HG02884 (cell line): ENCODE results near the gene SHISAL1.
"Not testable (repeated sequence)": the region's sequence is repeated elsewhere in the genome, so short reads cannot be mapped to it uniquely, and the experiment has no call there.

Experiments used
- ATAC-seq: cut with Tn5 transposase; IDR thresholded peaks from one replicate; pipeline ENCODE4 v1.9.1; 2021; ENCODE audit warnings: mild to moderate bottlenecking, moderate library complexity; ENCODE audit not compliant: unreplicated experiment

SHISAL1 gene

DNA sequence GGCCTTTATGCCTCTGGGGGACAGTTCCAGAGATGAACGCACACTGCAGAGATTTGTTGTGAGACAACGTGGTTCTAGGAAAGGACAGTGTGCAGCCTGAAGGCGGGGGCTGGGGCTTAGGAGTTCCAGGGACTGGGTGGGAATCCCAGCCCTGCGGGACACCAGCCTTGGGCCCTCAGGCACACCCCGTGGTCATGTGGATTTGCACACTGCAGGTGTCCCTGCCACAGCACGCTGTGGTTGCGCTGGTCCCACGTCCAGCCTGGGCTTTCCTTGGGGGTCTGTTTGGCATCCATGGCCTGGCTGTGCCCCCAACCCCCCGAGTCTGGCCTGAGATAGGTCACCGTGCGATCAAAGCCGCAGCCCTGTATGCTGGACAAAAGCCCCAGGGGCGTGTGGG is 7.3 kb downstream of the SHISAL1 start:
- no peak for ATAC-seq

GRCh38 chr22:44304911-44305310 is 7.8 kb downstream of the SHISAL1 start:
- no peak for ATAC-seq

DNA sequence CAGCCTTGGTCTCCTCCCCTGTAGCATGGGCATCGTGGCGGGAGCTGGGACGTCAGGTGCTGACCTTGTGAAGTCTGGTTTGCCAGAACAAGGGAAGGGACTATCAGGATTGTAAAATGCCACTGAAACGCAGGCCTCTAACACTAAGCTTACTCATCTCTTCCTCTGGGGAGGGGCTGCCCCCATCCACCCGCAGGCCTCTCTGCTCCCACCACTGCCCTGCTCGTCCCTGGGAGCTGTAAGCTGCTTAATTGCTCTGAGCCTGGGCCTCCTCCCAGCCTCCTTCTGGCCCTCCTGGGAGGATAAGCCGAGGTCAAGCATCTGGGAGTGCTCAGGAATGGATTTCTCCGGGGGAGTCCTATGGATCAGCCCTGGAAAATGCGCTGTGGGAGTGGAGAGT is 8.4 kb downstream of the SHISAL1 start:
- no peak for ATAC-seq

DNA sequence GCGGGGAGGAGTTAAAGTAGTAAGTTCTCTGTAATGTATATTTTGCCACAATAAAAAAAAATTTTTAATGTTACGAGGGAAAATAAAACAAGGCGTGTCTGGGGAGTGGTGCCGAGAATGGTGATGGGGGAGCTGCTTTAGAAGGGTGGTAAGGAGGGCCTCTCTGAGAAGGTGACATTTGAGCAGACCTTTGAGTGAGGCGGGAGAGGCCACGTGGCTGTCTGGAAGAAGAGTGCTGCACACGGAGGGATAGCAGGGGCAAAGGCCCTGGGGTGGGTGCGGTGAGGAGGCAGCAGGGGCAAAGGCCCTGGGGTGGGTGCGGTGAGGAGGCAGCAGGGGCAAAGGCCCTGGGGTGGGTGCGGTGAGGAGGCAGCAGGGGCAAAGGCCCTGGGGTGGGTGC is 10.4 kb downstream of the SHISAL1 start:
- ATAC-seq, result not testable (repeated sequence)

- no peak for ATAC-seq
These were observed 11.7 kb downstream of the SHISAL1 start for GRCh38 chr22:44301039-44301438.

DNA sequence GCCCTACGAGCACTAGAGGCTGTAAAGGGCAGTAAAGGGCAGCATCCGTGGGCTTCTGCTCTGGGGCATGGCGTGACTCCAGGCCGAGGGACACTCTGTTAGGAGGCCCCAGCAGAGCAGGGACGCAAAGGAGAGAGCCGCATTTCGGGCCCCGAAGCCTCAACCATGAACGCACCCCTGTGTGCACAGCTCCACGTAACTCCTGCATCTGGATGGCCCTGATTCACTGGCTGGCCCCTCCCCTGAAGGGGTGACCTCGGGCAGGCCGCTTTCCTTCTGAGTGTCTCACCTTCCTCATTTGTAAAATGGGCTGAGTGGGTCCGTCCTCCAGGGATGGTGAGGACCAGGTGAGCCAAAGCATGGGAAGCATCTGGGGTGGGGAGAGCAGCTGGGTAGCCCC is 13.6 kb downstream of the SHISAL1 start:
- no peak for ATAC-seq

GRCh38 chr22:44298406-44299091 is 14.2 kb downstream of the SHISAL1 start:
- ATAC-seq, result no peak

- ATAC-seq, result no peak
These were observed 15.2 kb downstream of the SHISAL1 start for GRCh38 chr22:44297470-44298061.

GRCh38 chr22:44295406-44295805 is 17.3 kb downstream of the SHISAL1 start:
- ATAC-seq, result no peak

DNA sequence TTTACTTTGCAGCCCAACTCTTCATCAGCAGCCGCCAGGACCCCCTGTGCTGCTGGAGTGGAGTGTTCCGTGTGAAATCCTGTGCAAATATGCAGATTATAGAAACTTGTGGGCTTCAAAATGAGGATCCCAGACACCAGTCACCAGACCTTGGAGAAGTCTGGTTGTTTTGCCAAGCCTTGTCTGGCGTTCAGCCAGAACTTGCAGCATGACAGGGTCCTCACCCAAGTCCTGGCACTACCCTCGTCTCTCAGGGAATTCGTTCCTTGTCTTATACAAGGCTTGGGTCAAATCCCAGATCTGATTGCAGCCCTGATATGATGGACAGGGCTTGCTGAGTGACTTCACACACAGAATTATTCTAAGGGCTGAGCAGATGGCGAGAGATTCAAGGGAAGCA is 18.9 kb downstream of the SHISAL1 start:
- no peak for ATAC-seq

GRCh38 chr22:44293034-44293433 is 19.7 kb downstream of the SHISAL1 start:
- no peak for ATAC-seq

DNA sequence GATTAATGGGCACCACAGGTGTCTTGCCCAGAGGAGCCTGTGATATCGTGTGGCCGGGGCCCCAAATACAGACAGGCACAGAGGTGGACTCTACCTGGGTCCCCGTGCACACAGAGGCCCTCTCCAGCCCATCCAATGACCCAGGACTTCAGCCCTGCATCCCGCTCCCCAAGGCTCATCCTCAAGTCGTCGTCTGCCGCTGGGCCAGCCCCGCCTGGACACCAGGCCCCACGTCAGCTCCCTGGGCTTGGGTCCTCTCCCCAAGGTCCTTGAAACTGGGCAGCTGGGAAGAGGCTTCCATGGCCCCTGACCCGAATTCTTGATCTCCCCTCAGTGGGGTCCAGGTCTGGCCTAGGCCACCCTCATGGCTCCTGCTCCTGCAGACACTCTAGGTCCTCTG is 20.2 kb downstream of the SHISAL1 start:
- ATAC-seq, result no peak

- no peak for ATAC-seq
These were observed 20.9 kb downstream of the SHISAL1 start for GRCh38 chr22:44291674-44292360.

DNA sequence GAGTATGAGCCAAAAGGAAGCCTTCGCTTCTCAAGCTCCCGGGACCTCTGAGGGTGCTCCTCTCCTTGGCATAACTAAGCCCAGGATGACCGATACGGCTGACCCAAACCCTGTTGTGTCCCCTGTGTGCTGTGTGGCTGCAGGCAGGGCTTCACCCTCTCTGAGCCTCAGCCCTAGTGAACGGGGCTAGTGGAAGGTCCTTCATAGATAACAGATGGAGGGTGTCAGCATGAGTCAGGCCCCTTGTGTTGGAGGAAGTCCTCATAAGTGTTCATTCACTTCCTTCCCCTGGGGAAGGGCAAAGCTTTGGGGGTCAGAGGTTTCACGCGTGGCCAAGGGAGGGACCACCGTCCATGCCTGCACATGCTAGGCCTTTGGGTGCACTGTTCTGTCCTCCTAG is 21.5 kb downstream of the SHISAL1 start:
- ATAC-seq, result no peak

GRCh38 chr22:44289414-44290171 is 23.2 kb downstream of the SHISAL1 start:
- no peak for ATAC-seq

GRCh38 chr22:44288913-44289312 is 23.8 kb downstream of the SHISAL1 start:
- ATAC-seq, result no peak

DNA sequence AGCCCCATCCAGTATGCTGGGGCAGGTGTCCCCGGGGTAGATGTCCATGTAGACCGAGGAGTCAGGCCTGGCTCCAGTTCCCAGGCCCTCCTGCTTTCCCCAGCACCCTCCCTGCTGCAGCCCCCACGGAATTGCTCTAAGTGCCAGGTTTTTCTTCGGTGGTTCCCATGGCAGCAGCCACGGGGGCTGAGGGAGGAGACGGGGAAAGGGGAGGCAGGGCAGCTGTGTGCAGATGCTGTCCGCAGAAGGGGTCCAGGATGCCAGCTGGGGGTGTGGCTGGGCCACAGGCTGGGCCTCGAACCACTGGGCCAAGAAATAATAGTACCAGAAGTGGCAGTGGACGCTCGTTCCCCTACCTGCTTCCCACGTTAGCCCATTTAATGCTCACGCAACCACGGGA is 25.0 kb downstream of the SHISAL1 start:
- ATAC-seq, result no peak

DNA sequence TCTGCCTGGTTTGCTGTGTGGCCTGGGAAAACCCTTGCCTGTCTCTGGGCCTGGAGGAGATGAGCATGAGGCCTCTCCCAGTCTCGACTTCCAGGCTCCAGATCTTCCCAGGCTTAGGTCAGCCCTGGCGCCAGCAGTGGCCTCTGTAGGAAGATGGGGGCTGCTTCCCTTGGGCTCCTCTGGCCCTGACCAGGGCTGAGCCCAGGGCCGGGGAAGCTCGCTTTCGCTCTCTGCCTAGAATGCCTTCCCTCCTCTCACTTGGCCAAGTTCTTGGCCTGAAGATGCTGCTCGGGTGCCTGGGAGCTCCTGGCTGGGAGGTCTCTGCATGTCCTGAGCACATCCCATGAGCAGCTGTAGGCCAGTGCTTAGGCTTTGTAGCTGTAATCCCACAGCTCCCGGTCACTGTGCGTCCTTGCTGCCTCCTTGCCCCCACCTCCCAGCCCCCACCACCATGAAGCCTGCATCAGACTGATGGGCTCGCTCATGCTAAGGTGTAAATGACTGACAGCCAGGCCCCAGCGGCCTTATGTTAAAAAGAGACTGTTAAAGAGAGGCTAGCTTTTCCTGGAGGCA is 25.5 kb downstream of the SHISAL1 start:
- ATAC-seq, result no peak

GRCh38 chr22:44286646-44287045 is 26.1 kb downstream of the SHISAL1 start:
- no peak for ATAC-seq

GRCh38 chr22:44284711-44285110 is 28.0 kb downstream of the SHISAL1 start:
- no peak for ATAC-seq
